ENCODE results near the gene CIRBP. TPM values are rescaled to one million over a fixed set of nuclear protein-coding genes. Genes with fewer than 3 reads are reported as not detected.

The CIRBP gene
- total RNA-seq, 1 experiment from 2014 or later = 263 TPM

DNA sequence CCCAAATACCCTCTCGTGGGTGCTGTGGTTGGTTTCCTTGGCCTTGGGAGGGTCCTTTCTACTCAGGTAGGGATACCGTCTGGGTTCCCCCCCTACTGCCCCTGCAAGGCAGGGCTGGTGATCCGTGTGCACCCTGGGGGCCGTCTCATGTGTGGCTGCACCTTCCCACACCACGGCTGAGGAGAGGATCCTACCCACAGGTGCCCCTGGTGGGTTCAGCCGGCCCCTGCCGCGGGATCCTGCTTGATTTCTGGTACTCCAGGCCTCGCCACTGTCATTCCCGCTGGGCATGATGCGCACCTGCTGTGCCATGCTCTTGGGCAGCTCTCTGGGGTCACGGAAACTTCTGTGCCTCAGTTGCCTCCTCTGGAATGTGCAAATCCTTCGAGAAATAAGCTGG lies 47.3 kb downstream of the CIRBP start:
- Histone ChIP-seq H3K9ac (ENCODE audit: extremely low read depth, insufficient read length, low read length) (no peak overlapping the region), H2BK20ac (ENCODE audit: low read depth, low read length, poor library complexity, severe bottlenecking) (no peak overlapping the region), H3K14ac (ENCODE audit: insufficient read depth, low read length) (no peak overlapping the region), H4K20me1 (ENCODE audit: control insufficient read depth, insufficient read depth, insufficient read length) (no peaks in the 10 kb centered on the region), H2AK5ac (ENCODE audit: insufficient read length, low read length) (no peak overlapping the region), H3K27ac (ENCODE audit: insufficient read length, low read depth, low read length) (no peak overlapping the region), H3K18ac (ENCODE audit: insufficient read length, low read depth, low read length) (no peak overlapping the region), H2BK15ac (ENCODE audit: low read depth, low read length) (no peak overlapping the region), H3K56ac (ENCODE audit: insufficient read length, low read depth, low read length) (no peak overlapping the region), H4K8ac (replicated peaks; ENCODE audit: insufficient read length, low read depth, low read length) (no peak overlapping the region), H2BK120ac (ENCODE audit: low read depth, low read length, poor library complexity, severe bottlenecking) (no peak overlapping the region), H3K4ac (ENCODE audit: low read depth, low read length) (no peak overlapping the region), H2AFZ (ENCODE audit: low read length) (no peak overlapping the region), H4K5ac (ENCODE audit: insufficient read length, low read depth, low read length) (no peak overlapping the region), H3K9me3 (ENCODE audit: control insufficient read depth, low read depth, low read length) (no peaks in the 10 kb centered on the region), H3K4me1 (ENCODE audit: insufficient read depth, low read length) (no peaks in the 10 kb centered on the region), H3K23ac (ENCODE audit: insufficient read length, low read depth, low read length) (no peak overlapping the region), H3T11ph (ENCODE audit: low read length) (no peak overlapping the region), H2BK12ac (ENCODE audit: insufficient read length, low read depth, low read length) (no peak overlapping the region), H3K79me2 (ENCODE audit: insufficient read depth, low read length) (no peaks in the 10 kb centered on the region), H3K23me2 (ENCODE audit: insufficient read length, low read depth, low read length, poor library complexity, severe bottlenecking) (peaks cover 5% of the 10 kb centered on the region), H4K91ac (ENCODE audit: insufficient read length, low read depth, low read length) (no peak overlapping the region), H3K4me2 (ENCODE audit: insufficient read depth, insufficient read length, low read length) (no peak overlapping the region), H3K79me1 (ENCODE audit: insufficient read depth, low read depth, low read length, poor library complexity, severe bottlenecking) (no peaks in the 10 kb centered on the region), H3K27me3 (ENCODE audit: insufficient read depth, low read length) (no peaks in the 10 kb centered on the region), H2BK5ac (ENCODE audit: insufficient read length, low read length) (no peak overlapping the region)
- no peak for DNase-seq
- Mint-ChIP-seq H3K4me1 (peaks cover 0 to 2% of the 10 kb centered on the region in 2 experiments; a peak in 1 of 4 replicates), H3K36me3 (ENCODE audit: insufficient read depth in 1 of 3, low read depth in 3 of 3) (no peaks in the 10 kb centered on the region), H3K9me3 (no peaks in the 10 kb centered on the region; a peak in 1 of 5 replicates), H3K4me3 (no peak overlapping the region), H3K27ac (no peak overlapping the region), H3K27me3 (ENCODE audit: low read depth) (peaks cover 31% of the 10 kb centered on the region)
- TF ChIP-seq, protein P1, sequence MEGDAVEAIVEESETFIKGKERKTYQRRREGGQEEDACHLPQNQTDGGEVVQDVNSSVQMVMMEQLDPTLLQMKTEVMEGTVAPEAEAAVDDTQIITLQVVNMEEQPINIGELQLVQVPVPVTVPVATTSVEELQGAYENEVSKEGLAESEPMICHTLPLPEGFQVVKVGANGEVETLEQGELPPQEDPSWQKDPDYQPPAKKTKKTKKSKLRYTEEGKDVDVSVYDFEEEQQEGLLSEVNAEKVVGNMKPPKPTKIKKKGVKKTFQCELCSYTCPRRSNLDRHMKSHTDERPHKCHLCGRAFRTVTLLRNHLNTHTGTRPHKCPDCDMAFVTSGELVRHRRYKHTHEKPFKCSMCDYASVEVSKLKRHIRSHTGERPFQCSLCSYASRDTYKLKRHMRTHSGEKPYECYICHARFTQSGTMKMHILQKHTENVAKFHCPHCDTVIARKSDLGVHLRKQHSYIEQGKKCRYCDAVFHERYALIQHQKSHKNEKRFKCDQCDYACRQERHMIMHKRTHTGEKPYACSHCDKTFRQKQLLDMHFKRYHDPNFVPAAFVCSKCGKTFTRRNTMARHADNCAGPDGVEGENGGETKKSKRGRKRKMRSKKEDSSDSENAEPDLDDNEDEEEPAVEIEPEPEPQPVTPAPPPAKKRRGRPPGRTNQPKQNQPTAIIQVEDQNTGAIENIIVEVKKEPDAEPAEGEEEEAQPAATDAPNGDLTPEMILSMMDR (conservative IDR thresholded peaks at IDR 0.05) = no peak
- no CpG with 5 or more reads among the region's 13 CpGs for WGBS (ENCODE audit: extremely low coverage, insufficient read length, low lambda C conversion rate)
